ENCODE data around the gene ATG10. TPM values are rescaled to one million over a fixed set of nuclear protein-coding genes. Genes with fewer than 3 reads are reported as not detected.

Gene ATG10
- 2.7 and 5.4 TPM in 2 replicates for total RNA-seq

GRCh38 chr5:81971712-81972491, at the start of gene ATG10:
ATG10 (plus strand) TSS chr5:81972023; CDS start chr5:81987571, 15,548 bp downstream.

DNA sequence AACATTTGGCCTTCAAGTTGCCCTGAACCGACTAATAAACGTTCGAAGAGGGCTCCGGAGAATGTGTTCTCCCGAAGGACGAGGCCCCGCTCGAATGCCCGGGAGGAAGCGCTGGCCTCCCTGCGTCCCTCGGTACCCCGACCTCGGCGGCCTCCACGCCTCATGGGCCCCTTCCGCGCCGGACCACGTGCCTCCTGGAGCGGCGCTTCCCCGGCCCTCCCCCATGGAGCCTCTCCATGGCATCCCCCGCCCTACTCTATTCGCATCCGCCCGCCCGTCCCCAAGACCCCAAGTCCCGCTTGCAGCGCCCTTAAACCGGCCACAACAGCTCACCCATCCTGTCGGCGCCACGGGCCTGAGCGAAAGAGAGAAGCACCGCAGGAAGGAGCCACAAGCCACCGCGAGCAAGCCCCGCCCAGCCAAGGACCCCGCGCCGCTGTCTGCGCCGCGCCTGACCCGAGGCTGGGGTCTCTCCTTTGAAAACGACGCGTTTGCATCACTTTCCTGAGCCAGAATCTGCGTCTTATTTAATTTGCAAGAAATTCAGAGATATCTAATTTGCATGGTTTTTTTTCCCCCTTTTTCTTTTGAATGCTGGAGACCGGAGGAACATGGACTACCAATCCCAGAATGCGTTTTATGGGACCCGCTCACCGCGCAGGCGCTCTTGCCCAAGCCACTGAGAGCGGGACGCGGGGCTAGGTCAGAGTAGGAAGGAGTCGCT, 306.3 kb downstream of the ATG10 start, which contains the start of gene RPS23:
RPS23 (minus strand) TSS at position 368 of the 724 bp plus-strand sequence; CDS start at position 337, 31 bp downstream.

Other genes starting within 250 kb of the ATG10 start
- gene SSBP2, start 220.9 kb upstream of the ATG10 start, total RNA-seq, result 22.4 and 68.6 TPM in 2 replicates

Data from epithelial cell of alveolus of lung (primary cell).